H1 (cell line): ENCODE results near the gene RNF157. TPM values are rescaled to one million over a fixed set of nuclear protein-coding genes. Genes with fewer than 3 reads are reported as not detected.

Experiments used
- CHD7 ChIP-seq: fragments of 300-600 bp; sonication (generic); IDR thresholded peaks from 2 replicates; pipeline ENCODE4 v1.7.1; 2012; ENCODE audit warnings: low read length, moderate library complexity, mild to moderate bottlenecking, inconsistent platforms; ENCODE audit not compliant: insufficient replicate concordance
- EP300 ChIP-seq, 2 experiments: IDR thresholded peaks; 1 replicate in 1 of 2; 2 replicates in 1 of 2; pipeline ENCODE4 v1.6.1; 2011 to 2012; ENCODE audit warnings: low read depth in 2 of 2, low read length in 2 of 2, mild to moderate bottlenecking in 2 of 2, borderline replicate concordance in 1 of 2, inconsistent platforms in 1 of 2, moderate library complexity in 1 of 2
- KDM5A ChIP-seq: fragments of 200-600 bp; IDR thresholded peaks from 2 replicates; pipeline ENCODE4 v1.7.1; 2012; ENCODE audit warnings: mild to moderate bottlenecking, low read length, inconsistent platforms, mixed read lengths
- SIX5 ChIP-seq: IDR thresholded peaks from 2 replicates; pipeline ENCODE4 v1.6.1; 2011; ENCODE audit warnings: mild to moderate bottlenecking, low read depth, low read length
- SRF ChIP-seq: IDR thresholded peaks from 2 replicates; pipeline ENCODE4 v1.6.1; 2011; ENCODE audit warnings: mild to moderate bottlenecking, low read depth, low read length, moderate library complexity
- polyA plus RNA-seq, 7 experiments: library from polyadenylated mRNA; depleted of rRNA in 3 of 7; stranded (reverse) in 5 of 7; unstranded in 2 of 7; fragments of >200 nt in 5 of 7; fragments of 200-250 nt in 2 of 7; gene quantifications; 1 replicate in 5 of 7; 2 replicates in 1 of 7; 4 replicates in 1 of 7; pipeline versions ENCODE4 v1.2.1 to v1.2.3, GENCODE V29; 2011 to 2013; ENCODE audit warnings: missing spikeins in 2 of 7, mixed read lengths in 2 of 7
- total RNA-seq: library from RNA; stranded (reverse); fragmentation: NEBNext Ultra II Directional; extraction: Animal tissue kit (Norgen Biotek cat#: 25700); gene quantifications from 2 replicates; pipeline ENCODE4 v1.2.1, GENCODE V29; 2021

The RNF157 gene
- total and polyA plus RNA-seq, 2 of the 8 experiments (the other 6 are each of a cell fraction or from before 2014, with no cell fraction given), result 13.4 to 16.7 TPM

- TF ChIP-seq CHD7 (no peak), KDM5A (no peak), SIX5 (no peak), SRF (no peak), EP300 (IDR thresholded peaks at IDR 0.05; ENCODE audit: borderline replicate concordance in 1 of 2, low read depth in 2 of 2, low read length in 2 of 2) (no peak)
These were observed 89.3 kb downstream of the RNF157 start (continued) for GRCh38 chr17:76150712-76151622.
